HG03469 (cell line): ENCODE results near the gene PODNL1.
A peak's percentile ranks its signal among the peaks of the same experiment; 100 is the strongest.

ENCODE experiments used
- ATAC-seq: cut with Tn5 transposase; IDR thresholded peaks from one replicate; pipeline ENCODE4 v1.9.1; 2021; ENCODE audit warnings: mild to moderate bottlenecking, moderate library complexity, moderate number of reproducible peaks; ENCODE audit not compliant: unreplicated experiment

PODNL1 gene

DNA sequence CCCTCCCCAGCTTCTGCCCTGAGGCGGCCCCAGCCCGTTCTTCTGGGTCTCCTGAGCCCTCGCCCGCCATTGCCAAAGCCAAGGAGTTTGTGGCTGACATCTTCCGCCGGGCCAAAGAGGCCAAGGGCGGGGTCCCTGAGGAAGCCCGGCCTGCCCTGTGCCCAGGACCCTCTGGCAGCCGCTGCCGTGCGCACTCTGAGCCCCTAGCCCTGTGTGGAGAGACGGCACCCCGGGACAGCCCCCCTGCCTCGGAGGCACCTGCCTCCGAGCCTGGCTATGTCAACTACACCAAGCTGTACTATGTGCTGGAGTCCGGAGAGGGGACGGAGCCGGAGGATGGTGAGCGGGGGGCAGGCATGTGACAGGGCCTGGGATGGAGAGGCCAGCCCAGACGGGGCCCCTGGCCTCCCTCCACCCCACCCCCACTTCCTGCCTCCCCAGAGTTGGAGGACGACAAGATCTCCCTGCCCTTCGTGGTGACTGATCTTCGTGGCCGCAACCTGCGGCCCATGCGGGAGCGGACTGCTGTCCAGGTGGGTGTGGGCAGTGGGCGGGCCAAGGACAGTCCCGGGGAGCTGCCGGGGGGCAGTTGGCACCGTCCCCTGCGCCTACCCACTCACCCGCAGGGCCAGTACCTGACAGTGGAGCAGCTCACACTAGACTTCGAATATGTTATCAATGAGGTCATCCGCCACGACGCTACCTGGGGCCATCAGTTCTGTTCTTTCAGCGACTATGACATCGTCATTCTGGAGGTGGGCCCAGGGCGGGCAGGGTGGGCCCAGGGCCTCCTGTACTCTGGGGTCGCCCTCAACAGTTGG is 21.1 kb upstream of the PODNL1 start:
- ATAC-seq = no peak

DNA sequence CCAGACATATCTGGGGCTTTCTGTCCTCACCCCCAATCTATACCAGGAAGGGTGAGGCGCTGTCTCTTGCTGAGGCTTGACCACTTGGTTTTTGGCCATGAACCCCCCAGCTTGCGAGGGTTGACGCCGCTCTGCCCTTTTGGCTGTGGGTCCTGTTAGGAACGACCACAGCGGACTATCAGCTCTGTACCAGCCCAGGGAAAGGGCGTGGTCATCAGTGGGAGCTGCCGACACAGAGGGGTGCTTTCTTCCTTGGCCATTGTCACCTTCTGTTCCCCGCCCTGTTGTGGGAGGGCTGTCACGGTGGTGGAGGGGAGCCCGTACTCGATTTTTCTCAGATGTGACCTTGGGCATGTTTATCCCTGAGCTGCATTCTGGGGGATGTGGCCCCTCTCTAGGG is 19.8 kb upstream of the PODNL1 start:
- ATAC-seq = no peak

DNA sequence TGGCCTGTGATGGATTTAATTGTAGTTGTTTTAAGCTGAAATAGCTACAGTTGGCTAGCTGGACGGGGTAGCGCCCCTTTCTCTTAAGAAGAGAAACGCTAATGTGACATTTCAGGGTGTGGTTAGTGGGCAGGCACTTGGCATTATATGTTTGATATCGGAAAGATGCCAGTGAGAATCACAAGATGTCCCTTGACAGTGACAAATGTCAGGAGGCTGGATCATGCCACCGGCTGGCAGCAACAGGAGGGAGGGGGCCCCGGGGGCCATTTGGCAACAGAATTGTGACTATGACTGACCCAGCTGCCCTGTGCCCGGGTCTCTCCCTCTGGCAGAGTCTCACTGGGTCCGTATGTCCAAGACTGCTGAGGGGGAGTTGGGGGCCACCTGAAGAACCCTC is 18.8 kb upstream of the PODNL1 start:
- no peak for ATAC-seq

DNA sequence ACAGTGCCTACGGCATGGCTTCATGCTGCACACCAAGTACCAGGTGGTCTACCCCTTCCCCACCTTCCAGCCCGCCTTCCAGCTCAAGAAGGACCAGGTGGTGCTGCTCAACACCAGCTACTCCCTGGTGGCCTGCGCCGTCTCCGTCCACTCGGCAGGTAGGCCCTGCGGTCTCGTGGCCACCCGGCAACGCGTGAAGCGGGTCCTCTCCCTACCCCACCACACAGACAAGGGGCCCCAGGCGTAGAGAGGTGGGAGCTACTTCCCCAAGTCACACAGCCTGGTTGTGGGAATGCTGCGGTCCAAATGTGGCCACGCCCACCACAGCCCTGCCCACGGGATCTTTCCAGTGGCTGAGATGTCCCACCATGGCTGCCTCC is 18.1 kb upstream of the PODNL1 start:
- ATAC-seq = no peak

DNA sequence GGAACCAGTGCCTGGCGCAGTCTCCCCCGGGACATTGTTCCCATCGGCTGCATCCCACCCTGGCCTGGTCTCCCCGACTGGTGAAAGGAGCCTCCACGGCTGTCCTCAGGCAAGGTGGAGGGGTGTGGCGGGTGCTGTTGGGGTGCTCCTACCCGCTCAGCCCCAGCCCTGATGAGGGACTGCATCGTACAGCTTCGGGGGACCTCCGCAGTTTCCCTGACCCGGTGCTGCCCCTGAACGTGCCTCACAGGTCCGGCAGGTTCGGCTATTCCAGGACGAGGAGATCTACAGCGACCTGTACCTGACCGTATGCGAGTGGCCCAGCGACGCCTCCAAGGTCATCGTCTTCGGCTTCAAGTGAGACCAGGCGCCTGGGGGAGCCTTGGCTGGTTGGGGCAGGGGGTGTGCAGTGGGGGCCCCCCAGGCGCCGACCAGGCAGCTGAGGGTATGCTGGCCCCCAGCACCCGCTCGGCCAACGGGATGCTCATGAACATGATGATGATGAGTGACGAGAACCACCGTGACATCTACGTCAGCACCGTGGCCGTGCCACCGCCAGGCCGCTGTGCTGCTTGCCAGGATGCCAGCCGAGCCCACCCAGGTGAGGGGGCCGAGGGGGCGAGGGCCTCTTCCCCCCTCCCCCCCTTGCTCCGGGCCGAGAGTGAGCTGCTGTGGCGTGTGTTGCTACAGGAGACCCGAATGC is 17.6 kb upstream of the PODNL1 start:
- no peak for ATAC-seq

DNA sequence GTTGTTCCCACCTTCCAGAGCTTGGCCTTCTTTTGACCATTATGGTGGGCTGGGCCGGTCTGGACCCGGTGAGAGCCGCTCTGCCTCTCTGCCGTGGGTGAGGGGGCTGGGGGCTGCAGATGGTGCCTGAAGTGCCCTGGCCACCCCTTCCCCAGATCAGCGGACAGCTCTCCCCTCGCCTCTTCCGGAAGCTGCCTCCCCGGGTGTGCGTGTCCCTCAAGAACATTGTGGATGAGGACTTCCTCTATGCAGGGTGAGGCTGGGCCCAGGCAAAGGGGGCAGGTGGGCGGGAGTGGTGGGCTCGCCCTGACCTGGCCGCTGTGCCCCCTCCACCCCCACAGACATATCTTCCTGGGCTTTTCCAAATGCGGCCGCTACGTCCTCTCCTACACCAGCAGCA is 16.0 kb upstream of the PODNL1 start:
- ATAC-seq = no peak

DNA sequence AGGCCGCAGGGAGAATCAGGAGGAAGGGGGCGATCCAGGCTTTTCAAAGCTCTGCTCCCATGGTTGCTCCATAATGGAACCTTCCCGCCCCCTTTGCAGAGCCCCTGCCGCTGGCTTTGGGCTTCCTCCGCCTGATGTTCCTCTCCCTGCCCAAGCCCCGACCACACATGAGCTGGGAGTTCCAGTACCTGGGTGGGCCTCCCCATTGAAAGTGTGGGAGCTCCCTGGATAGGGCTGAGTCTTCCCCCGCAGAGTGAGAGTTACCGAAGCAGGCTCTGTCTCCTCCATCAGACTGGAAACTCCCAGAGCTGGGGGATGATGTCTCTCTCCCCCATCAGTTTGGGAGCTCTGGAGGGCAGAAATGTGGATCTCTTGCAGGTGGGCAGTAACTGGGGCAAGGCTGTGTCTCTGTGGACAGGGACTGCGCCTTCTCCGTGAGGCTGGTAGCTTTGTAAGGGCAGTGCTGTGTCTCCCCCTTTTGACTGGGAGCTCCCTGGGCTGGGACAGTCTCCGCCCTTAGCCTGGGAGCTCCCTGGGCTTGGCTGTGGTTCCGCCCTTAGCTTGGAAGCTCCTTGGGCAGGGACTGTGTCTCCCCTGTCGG is 14.8 kb upstream of the PODNL1 start:
- ATAC-seq = no peak

DNA sequence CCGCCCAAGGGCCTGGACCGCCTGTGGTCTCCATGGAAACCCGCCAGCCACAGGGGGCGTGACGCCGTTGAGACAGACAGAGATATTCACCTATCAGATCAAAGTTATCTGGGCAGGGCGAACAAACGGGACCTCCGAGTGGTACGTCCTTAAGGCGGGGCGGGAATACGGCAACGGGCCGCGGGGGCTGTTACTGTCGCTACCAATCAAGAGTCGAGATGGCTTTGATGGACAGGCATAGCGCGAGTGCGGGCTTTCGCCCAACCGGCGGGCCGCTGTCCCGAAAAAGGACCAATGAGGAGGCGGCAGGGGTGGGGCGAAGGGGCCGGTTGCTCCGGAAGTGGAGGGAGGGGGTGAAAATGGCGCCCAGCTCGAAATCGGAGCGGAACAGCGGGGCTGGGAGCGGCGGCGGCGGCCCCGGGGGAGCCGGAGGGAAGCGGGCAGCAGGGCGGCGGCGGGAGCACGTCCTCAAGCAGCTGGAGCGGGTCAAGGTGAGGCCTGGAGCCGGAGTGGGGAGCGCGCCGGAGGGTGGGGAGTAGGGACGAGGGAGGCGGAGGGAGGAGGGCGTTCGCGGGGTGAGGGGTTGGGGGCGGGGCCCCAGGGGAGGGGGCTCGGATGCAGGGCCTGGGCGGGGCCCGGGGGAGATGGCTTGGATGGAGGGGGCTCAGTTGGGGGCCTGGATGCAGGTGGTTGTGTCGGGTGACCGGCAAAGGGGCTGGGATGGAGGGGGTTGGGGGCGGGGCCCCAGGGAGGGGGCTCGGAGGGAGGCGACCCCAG is 14.1 kb upstream of the PODNL1 start, which contains the start of gene DCAF15:
Gene DCAF15, plus strand, starts transcription at position 356 of the 777 bp plus-strand sequence. Its CDS starts 4 bp downstream, at position 360.
- ATAC-seq = peak; percentile 77

DNA sequence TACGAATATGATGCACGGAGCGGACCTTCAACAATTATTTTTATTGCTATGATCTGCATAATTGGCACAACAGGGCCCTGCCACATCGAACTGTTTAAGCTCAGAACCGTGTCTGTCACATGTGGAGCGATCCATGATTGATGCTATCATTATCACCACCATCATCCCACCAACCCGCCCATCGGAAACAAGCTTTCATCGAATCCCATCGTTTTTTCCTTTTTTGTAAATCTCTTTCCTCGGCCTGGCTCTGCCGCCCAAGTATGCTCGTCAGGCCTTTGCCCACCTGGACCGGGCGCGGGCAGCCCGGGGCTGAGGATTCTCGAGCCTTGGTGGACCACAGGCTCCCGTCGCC is 13.6 kb upstream of the PODNL1 start:
- no peak for ATAC-seq

DNA sequence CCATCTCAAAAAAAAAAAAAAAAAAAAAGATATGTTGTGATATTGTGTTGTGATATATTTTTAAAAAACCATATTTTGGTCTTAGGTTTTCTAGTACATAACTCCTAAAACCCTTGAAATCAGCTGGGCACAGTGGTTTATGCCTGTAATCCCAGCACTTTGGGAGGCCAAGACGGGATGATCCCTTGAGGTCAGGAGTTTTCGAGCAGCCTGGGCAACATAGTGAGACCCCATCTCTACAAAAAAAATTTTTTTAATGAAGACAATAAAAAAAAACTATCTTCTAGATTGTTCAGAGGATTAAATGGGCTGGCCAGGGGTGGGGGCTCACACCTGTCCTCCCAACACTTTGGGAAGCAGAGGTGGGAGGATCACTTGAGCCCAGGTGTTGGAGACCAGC is 12.8 kb upstream of the PODNL1 start:
- ATAC-seq = no peak

DNA sequence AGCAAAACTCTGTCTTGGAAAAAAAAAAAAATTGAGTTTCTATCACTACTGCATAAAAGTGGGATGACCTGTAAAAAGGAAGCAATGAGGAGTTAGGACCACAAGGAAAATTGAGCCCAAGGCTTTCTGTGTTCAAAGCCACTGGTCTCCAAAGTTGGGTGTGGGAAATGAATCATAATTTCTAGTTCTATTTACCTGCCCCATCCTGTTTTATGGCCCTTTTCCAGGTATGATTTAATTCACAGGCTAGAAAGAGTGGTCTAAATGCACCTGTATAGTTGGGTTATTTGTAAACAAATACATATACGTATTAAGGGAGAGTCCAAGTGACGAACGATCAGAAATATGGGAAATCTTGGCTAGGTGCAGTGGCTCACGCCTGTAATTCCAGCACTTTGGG is 8.2 kb upstream of the PODNL1 start:
- ATAC-seq = no peak

DNA sequence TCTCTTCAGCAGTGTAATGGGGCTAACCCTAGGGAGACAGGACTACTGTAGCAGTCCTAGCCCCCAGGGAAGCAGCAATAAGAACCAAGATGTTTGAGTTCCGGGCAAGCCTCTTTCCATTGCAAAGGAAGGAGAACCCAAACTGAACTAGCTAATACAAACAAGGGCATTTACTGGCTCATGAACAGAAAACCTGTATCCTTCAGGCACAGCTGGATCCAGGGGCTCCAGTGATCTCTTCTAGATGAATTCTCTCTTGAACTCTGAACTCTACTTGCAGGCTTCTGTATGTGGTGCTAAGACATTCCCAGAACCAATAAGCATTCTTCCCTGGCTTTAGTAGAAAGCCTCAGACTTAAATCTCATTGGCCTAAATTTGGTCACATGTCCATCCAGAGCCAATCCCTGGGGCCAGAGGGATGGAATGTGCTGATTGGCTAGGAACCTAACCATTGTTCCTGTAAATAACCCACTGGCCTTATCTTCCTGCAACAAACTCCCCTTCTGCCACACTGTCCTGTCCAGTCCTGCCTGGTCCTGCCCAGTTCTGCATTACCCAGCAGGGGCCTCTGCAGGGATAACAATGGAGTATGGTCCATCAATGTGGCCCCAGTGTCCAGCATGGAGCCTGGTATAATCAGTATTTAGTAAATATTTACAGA is 3.9 kb upstream of the PODNL1 start:
- no peak for ATAC-seq

DNA sequence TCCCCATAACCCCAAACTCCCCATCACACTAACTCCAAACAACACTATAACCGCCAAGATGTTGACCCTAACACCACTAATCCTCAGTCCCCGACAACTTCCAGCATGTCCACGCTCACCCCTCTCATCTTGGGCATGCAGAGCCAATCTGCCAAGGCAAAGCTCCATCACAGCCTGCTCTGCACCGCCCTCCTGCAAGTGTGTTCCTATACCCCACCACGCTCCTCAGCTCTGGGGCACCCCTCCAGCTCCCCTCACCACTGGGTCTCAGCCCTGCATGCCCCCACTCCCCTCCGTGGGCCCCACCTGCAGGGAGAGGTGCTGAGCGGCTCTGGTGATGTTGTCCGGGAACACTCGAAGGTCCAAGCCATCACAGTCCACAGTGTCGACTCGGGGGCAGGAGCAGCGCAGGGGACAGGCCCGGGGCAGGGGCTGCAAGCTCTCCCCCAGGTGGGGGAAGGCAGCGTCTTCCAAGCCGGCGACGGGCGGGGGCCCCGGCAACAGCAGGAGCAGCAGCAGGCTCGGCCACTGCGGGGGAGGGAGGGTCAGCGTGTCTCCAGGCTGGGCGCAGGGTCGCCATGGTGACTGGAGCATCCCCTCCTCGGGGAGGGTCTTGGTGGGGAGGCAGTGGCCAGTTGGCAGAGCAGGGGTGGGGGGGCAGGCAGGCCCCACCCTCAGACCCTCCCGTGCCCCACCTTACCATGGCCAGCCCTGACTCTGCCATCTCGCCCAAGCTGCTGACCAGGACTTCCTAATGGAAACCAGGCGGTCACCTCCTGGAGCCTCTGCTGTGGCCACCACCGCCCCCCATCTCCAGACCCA is 527 bp downstream of the PODNL1 start:
- no peak for ATAC-seq

DNA sequence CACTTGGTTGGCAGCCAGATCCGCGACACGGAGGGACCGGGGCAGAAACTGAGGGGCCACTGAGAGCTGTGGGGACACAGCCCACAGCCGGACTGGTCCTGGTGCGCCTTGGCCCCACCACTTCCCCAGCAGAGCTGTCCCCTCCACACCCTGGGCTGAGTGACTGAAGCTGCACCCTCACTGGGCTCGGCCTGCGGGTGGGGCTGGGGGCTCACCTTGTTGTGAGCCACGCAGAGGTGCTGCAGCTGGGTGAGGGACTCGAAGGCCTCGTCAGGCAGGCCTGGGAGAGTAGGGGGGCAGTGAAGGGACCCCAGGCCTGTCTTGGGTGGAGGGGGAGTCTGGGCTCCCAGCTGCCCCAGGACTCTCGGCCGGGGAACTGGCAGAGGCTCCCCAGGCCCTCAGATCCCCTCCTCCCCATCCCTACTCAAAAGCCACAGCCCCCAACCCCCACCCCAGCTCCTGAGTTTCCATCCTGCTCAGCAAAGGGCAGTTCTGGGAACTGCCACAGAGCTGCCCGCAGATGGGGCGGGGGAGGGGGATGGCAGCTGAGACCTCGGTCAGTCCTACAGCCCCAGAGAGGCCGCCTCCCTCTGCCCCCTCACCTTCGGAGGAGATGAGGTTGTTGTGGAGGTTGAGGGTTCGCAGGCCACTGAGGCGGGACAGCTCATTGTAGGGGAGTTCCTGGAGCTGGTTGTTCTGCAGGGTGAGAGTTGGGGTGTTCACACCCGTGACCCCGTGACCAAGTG is 2.3 kb downstream of the PODNL1 start:
- ATAC-seq = no peak

DNA sequence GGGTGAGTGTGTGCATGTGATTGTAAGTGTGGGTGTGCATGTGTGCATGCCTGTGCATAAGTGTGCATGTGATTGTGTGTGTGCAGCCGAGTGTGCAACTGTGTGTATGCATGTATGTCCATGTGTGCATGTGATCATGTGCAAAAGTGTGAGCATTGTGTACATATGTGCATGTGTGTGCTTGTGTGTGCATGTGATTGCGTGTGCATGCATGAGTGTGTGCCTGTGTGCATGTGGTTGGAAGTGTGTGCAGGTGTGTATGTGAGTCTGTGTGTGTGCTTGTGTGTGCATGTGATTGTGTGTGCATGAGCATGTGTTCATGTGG is 3.5 kb downstream of the PODNL1 start:
- no peak for ATAC-seq

DNA sequence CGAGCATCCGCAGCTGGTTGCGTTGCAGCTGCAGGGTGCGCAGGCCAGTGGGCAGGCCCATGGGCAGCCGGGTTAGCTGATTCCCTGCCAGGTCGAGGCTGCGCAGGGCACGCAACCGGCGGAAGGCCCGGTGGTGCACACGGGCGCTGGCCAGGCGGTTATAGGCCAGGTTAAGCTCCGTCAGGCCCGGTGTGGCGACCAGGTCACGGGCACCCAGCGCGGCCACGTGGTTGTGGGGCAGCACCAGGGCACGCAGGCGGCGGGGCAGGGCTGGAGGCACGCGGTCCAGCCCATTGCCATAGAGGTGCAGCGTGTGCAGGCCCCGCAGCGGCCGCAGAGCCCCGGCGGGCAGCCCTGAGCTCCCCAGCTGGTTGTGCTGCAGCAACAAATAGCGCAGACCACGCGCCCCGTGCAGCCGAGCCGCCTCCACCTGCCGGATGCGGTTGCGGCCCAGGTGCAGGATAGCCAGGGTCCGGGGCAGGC is 5.3 kb downstream of the PODNL1 start:
- ATAC-seq = no peak

DNA sequence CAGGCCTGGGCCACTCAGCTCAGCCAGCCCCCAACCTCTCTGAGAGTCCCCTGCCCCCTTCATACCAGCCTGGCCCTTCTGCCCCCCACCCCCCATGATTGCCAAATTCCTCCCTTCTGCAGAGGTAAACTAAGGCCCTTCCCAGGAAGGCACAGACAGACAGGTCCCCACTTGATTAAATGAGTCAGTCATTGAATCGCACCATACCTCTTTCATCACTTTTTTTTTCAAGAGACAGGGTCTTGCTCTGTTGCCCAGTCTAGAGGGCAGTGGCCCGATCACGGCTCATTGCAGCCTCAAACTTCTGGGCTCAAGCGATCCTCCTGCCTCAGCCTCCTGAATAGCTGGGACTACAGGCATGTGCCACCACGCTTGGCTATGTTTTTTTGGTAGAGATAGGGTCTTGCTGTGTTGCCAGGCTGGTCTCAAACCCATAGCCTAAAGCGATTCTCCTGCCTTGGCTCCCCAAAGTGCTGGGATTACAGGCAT is 6.0 kb downstream of the PODNL1 start:
- no peak for ATAC-seq

DNA sequence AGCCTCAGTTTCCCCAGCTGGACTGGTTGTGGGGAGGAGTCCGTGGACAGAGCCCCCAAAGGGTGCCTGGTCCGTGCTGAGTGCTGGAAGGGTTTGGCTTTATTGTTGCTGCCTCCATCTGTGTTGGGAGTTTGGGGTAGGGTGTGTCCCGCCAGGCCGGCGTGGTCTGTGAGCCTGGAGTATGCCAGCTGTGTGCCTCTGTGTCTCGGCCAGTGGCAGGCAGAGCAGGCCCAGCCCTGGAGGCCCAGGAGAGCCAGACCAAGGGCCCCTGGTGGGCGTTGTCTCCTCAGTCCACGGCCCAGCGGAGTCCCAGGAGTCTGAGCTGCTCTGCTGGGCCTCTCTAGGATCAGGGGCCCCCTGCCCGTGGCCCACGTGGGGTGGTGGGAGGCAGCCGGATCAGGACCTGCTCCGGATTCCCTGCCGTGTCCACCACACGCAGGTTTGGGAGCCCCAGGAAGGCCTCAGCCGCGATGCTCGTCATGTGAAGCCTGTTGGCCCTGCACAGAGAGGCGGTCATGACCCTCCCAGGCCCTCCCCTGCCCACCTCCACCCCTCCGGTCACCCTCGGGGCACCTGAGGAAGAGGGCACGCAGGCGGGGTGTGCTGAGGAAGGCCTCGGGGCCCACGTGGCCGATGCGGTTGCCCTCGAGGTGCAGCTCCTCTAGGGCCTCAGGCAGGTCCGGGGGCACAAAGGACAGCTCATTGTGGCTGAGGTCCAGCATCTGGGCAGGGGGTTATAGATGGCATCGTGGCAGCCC is 6.6 kb downstream of the PODNL1 start:
- no peak for ATAC-seq
